Medulla oblongata (tissue), 1 donor: ENCODE results near the gene ZAR1.
"Not testable (repeated sequence)": the region's sequence is repeated elsewhere in the genome, so short reads cannot be mapped to it uniquely, and the experiment has no call there.

Experiments
- DNase-seq: peaks from one replicate; pipeline ENCODE4 v3.0.0-alpha.2; 2015; ENCODE audit errors: extremely low spot score

The ZAR1 gene

GRCh38 chr4:48490012-48490679, at the start of gene ZAR1:
ZAR1 (plus strand) TSS chr4:48490252; CDS start chr4:48490292, 40 bp downstream.
- no peak for DNase-seq

- DNase-seq: not testable (repeated sequence)
Measured at GRCh38 chr4:48440914-48441313, 49.1 kb upstream of the ZAR1 start.

GRCh38 chr4:48445704-48446103, 44.3 kb upstream of the ZAR1 start:
- DNase-seq: peak; percentile 26

GRCh38 chr4:48446642-48447041, 43.4 kb upstream of the ZAR1 start:
- DNase-seq: no peak

- no peak for DNase-seq
Measured at GRCh38 chr4:48449151-48449550, 40.9 kb upstream of the ZAR1 start.

GRCh38 chr4:48450740-48451139, 39.3 kb upstream of the ZAR1 start:
- no peak for DNase-seq

GRCh38 chr4:48451656-48452055, 38.4 kb upstream of the ZAR1 start:
- DNase-seq: not testable (repeated sequence)

- DNase-seq: no peak
Measured at GRCh38 chr4:48454591-48454990, 35.5 kb upstream of the ZAR1 start.

GRCh38 chr4:48461000-48461399, 29.1 kb upstream of the ZAR1 start:
- no peak for DNase-seq

GRCh38 chr4:48462363-48462762, 27.7 kb upstream of the ZAR1 start:
- DNase-seq: no peak

GRCh38 chr4:48467442-48467841, 22.6 kb upstream of the ZAR1 start:
- no peak for DNase-seq

GRCh38 chr4:48467891-48468290, 22.2 kb upstream of the ZAR1 start:
- DNase-seq: no peak

- no peak for DNase-seq
Measured at GRCh38 chr4:48470137-48470536, 19.9 kb upstream of the ZAR1 start.

- DNase-seq: peak; percentile 40
Measured at GRCh38 chr4:48470570-48470969, 19.5 kb upstream of the ZAR1 start.

- DNase-seq: no peak
Measured at GRCh38 chr4:48472794-48473193, 17.3 kb upstream of the ZAR1 start.

- DNase-seq: no peak
Measured at GRCh38 chr4:48475770-48476169, 14.3 kb upstream of the ZAR1 start.

- no peak for DNase-seq
Measured at GRCh38 chr4:48478273-48478672, 11.8 kb upstream of the ZAR1 start.

GRCh38 chr4:48481581-48481980, 8.5 kb upstream of the ZAR1 start:
- no peak for DNase-seq

GRCh38 chr4:48483006-48483776, 6.9 kb upstream of the ZAR1 start, which contains the start of gene SLC10A4:
SLC10A4 (plus strand) TSS chr4:48483343; CDS start chr4:48483562, 219 bp downstream.
- DNase-seq: no peak

GRCh38 chr4:48483777-48484493, 6.1 kb upstream of the ZAR1 start:
- DNase-seq: no peak

- no peak for DNase-seq
Measured at GRCh38 chr4:48484494-48485168, 5.4 kb upstream of the ZAR1 start.

GRCh38 chr4:48489683-48490011, 405 bp upstream of the ZAR1 start:
- DNase-seq: no peak
